ENCODE results near the gene MIF. TPM values are rescaled to one million over a fixed set of nuclear protein-coding genes. Genes with fewer than 3 reads are reported as not detected.

Gene MIF
- total and polyA plus RNA-seq, 2 of the 4 experiments (the other 2 are of a cell fraction): 123 to 530 TPM

DNA sequence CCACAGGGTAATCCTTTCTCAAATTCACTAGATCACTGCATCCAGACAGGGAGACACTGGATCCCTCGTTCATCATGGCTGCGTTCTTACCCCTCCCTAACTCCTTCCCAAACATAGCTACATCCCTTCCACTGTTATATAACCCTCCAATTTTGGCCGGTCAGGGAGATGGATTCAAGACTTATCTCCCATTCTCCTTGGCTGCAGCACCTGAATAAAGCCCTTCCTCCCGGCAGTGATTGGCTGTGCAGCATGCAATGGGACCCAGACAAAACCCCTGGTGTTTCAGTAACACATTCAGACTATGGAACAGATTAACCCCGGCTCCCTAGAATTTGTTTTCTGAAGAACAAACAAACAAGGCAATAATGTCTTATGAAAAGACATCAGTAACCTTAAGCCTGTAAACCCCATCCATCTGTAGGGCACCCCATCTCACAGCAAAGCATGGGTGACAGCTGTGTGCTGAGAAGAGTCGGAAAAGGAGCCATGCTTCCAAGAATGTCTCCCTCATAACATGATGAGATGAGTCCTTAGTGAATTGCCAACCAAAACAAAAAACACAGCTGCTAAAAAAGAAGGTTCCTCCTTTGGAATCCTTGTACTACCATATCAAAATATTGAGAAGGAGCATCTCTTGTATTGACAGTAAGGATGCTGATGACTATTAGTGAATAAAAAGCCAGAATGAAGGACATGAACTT lies 5.0 kb downstream of the MIF start:
- Histone ChIP-seq H3K79me1 (ENCODE audit: low read depth in 1 of 2, low read length in 2 of 2) (peaks cover 17 to 25% of the 10 kb centered on the region in 2 experiments), H3K56ac (ENCODE audit: extremely low read depth, insufficient read depth, low read length) (no peak overlapping the region), H4K8ac (ENCODE audit: low read depth in 2 of 2, low read length in 2 of 2) (no peak overlapping the region), H3K4me2 (ENCODE audit: low read depth, low read length) (no peak overlapping the region), H3K27ac (ENCODE audit: insufficient read depth, low read length) (no peak overlapping the region), H2BK120ac (ENCODE audit: low read depth, low read length) (no peak overlapping the region), H2BK15ac (ENCODE audit: low read depth, low read length) (no peak overlapping the region), H3K9me1 (ENCODE audit: insufficient read depth, low read length) (peaks cover 13% of the 10 kb centered on the region), H4K5ac (ENCODE audit: low read depth, low read length) (no peak overlapping the region), H3K27me3 (ENCODE audit: control insufficient read depth, insufficient read depth, low read length) (no peaks in the 10 kb centered on the region), H3K23ac (ENCODE audit: low read depth, low read length) (no peak overlapping the region), H3K14ac (replicated peaks; ENCODE audit: low read depth, low read length) (no peak overlapping the region), H2BK5ac (ENCODE audit: low read depth, low read length, poor library complexity, severe bottlenecking) (no peak overlapping the region), H3K9ac (ENCODE audit: low read depth, low read length) (no peak overlapping the region), H4K91ac (ENCODE audit: insufficient read depth, low read depth, low read length) (no peak overlapping the region), H2AFZ (replicated peaks; ENCODE audit: low read length, poor library complexity) (no peak overlapping the region), H3K4me1 (ENCODE audit: control insufficient read depth, insufficient read depth, low read length) (peaks cover 7% of the 10 kb centered on the region), H4K20me1 (ENCODE audit: insufficient read depth, low read length) (peaks cover 24% of the 10 kb centered on the region), H3K4ac (ENCODE audit: low read depth, low read length) (no peak overlapping the region), H3K36me3 (ENCODE audit: control insufficient read depth, insufficient read depth, low read length) (peaks cover 24% of the 10 kb centered on the region), H3K4me3 (ENCODE audit: insufficient read depth, low read depth, low read length) (no peak overlapping the region), H2AK9ac (replicated peaks; ENCODE audit: low read depth, low read length, poor library complexity) (no peak overlapping the region), H2AK5ac (ENCODE audit: low read depth, low read length) (no peak overlapping the region), H3K18ac (ENCODE audit: low read depth, low read length) (no peak overlapping the region), H2BK20ac (ENCODE audit: low read depth, low read length) (no peak overlapping the region), H3K9me3 (ENCODE audit: control insufficient read depth, insufficient read depth, low read length) (no peaks in the 10 kb centered on the region)
- dilution Hi-C loops (cut with HindIII; ENCODE audit: low sequenced_read_pairs, unreplicated experiment) (no loop called here), in situ Hi-C loops (cut with MboI; ENCODE audit: low sequenced_read_pairs) (no loop called here), intact Hi-C loops (cut with micrococcal nuclease) (no loop called here)
- WGBS, 2 experiments (ENCODE audit: extremely low coverage in 2 of 2, insufficient read length in 1 of 2): 60% methylated on average over 1 of the region's 6 CpGs; no CpG with 5 or more reads in 1 of the 2 experiments
- ATAC-seq (ENCODE audit: low read depth) (no peak), DNase-seq (no peak)
- CTCF ChIA-PET: no interaction called here
- BruUV-seq (replicated peaks): no TSS peak
- TF ChIP-seq NFE2L2 (IDR thresholded peaks at IDR 0.05; ENCODE audit: low read depth, low read length) (no peak), SMC3 (IDR thresholded peaks at IDR 0.05; ENCODE audit: low read depth, low read length) (no peak), BHLHE40 (IDR thresholded peaks at IDR 0.05; ENCODE audit: low read depth, low read length) (no peak), RFX5 (IDR thresholded peaks at IDR 0.05; ENCODE audit: low read depth, low read length) (no peak), MXI1 (IDR thresholded peaks at IDR 0.05; ENCODE audit: borderline replicate concordance, low read depth, low read length) (no peak), CHD1 (IDR thresholded peaks at IDR 0.05; ENCODE audit: low read depth, low read length) (no peak), MAFK (IDR thresholded peaks at IDR 0.05; ENCODE audit: low read depth, low read length) (no peak), MAZ (IDR thresholded peaks at IDR 0.05; ENCODE audit: borderline replicate concordance, low read depth, low read length) (no peak), RAD21 (IDR thresholded peaks at IDR 0.05; ENCODE audit: low read length) (no peak), FOS (IDR thresholded peaks at IDR 0.05; ENCODE audit: low read depth, low read length) (no peak), POLR2A (IDR thresholded peaks at IDR 0.05; ENCODE audit: low read depth, low read length) (no peak), RCOR1 (IDR thresholded peaks at IDR 0.05; ENCODE audit: insufficient replicate concordance, low read length) (no peak), CEBPB (IDR thresholded peaks at IDR 0.05; ENCODE audit: low read depth, low read length) (no peak)
- TF ChIP-seq, protein P1, sequence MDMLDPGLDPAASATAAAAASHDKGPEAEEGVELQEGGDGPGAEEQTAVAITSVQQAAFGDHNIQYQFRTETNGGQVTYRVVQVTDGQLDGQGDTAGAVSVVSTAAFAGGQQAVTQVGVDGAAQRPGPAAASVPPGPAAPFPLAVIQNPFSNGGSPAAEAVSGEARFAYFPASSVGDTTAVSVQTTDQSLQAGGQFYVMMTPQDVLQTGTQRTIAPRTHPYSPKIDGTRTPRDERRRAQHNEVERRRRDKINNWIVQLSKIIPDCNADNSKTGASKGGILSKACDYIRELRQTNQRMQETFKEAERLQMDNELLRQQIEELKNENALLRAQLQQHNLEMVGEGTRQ (IDR thresholded peaks at IDR 0.05; ENCODE audit: low read depth, low read length): no peak
- TF ChIP-seq, protein P2, sequence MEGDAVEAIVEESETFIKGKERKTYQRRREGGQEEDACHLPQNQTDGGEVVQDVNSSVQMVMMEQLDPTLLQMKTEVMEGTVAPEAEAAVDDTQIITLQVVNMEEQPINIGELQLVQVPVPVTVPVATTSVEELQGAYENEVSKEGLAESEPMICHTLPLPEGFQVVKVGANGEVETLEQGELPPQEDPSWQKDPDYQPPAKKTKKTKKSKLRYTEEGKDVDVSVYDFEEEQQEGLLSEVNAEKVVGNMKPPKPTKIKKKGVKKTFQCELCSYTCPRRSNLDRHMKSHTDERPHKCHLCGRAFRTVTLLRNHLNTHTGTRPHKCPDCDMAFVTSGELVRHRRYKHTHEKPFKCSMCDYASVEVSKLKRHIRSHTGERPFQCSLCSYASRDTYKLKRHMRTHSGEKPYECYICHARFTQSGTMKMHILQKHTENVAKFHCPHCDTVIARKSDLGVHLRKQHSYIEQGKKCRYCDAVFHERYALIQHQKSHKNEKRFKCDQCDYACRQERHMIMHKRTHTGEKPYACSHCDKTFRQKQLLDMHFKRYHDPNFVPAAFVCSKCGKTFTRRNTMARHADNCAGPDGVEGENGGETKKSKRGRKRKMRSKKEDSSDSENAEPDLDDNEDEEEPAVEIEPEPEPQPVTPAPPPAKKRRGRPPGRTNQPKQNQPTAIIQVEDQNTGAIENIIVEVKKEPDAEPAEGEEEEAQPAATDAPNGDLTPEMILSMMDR (conservative IDR thresholded peaks at IDR 0.05; ENCODE audit: low read depth, low read length): no peak
- TF ChIP-seq, protein P3, sequence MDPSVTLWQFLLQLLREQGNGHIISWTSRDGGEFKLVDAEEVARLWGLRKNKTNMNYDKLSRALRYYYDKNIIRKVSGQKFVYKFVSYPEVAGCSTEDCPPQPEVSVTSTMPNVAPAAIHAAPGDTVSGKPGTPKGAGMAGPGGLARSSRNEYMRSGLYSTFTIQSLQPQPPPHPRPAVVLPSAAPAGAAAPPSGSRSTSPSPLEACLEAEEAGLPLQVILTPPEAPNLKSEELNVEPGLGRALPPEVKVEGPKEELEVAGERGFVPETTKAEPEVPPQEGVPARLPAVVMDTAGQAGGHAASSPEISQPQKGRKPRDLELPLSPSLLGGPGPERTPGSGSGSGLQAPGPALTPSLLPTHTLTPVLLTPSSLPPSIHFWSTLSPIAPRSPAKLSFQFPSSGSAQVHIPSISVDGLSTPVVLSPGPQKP (IDR thresholded peaks at IDR 0.05; ENCODE audit: borderline replicate concordance, low read depth, low read length): no peak
- POLR2A ChIA-PET (ENCODE audit: unreplicated experiment): no interaction called here
